Neural progenitor cell (in vitro differentiated cells): ENCODE data around the gene OTULIN. TPM values are rescaled to one million over a fixed set of nuclear protein-coding genes. Genes with fewer than 3 reads are reported as not detected.

Experiments
- DNase-seq: peaks from one replicate; pipeline ENCODE4 v3.0.0-alpha.2; 2016; ENCODE audit warnings: low spot score
- H2AFZ ChIP-seq: fragments of 200-600 bp; sonication (generic); replicated peaks from 2 replicates; pipeline ENCODE4 v1.6.1; 2016; ENCODE audit warnings: antibody characterized with exemption
- H3F3A ChIP-seq: fragments of 200-600 bp; sonication (generic); 2 replicates; pipeline ENCODE4 v1.6.1; 2016; ENCODE audit warnings: antibody characterized with exemption, low read depth
- H3K27ac ChIP-seq: fragments of 200-600 bp; sonication (generic); 2 replicates; pipeline ENCODE4 v1.5.1; 2016; ENCODE audit warnings: mild to moderate bottlenecking
- H3K27me3 ChIP-seq: fragments of 200-600 bp; sonication (generic); 2 replicates; pipeline ENCODE4 v1.6.1; 2016; ENCODE audit warnings: mild to moderate bottlenecking, moderate library complexity
- H3K36me3 ChIP-seq: fragments of 200-600 bp; sonication (generic); 2 replicates; pipeline ENCODE4 v1.5.1; 2016
- H3K4me1 ChIP-seq: fragments of 200-600 bp; sonication (generic); 2 replicates; pipeline ENCODE4 v1.6.1; 2016; ENCODE audit warnings: mixed run types
- H3K4me2 ChIP-seq: fragments of 200-600 bp; sonication (generic); 2 replicates; pipeline ENCODE4 v1.6.1; 2016
- H3K4me3 ChIP-seq: fragments of 200-600 bp; sonication (generic); 2 replicates; pipeline ENCODE4 v1.5.1; 2016
- H3K79me2 ChIP-seq: fragments of 200-600 bp; sonication (generic); 2 replicates; pipeline ENCODE4 v1.6.1; 2016; ENCODE audit warnings: low read depth
- H3K9ac ChIP-seq: fragments of 200-600 bp; sonication (generic); 2 replicates; pipeline ENCODE4 v1.6.1; 2016
- H3K9me3 ChIP-seq: fragments of 200-600 bp; sonication (generic); 2 replicates; pipeline ENCODE4 v1.5.1; 2016; ENCODE audit warnings: low read depth
- H4K20me1 ChIP-seq: fragments of 200-600 bp; sonication (generic); 2 replicates; pipeline ENCODE4 v1.6.1; 2016; ENCODE audit warnings: low read depth
- H3K27ac Mint-ChIP-seq: 3 replicates; pipeline ENCODE4 v1.8.0; 2021; ENCODE audit warnings: mixed read lengths
- H3K27me3 Mint-ChIP-seq: 2 replicates; pipeline ENCODE4 v1.8.0; 2022; ENCODE audit warnings: low read depth, mild to moderate bottlenecking, inconsistent platforms, moderate library complexity, mixed read lengths; ENCODE audit not compliant: insufficient read depth
- H3K36me3 Mint-ChIP-seq: 3 replicates; pipeline ENCODE4 v1.8.0; 2021; ENCODE audit warnings: mixed read lengths
- H3K4me1 Mint-ChIP-seq: 3 replicates; pipeline ENCODE4 v1.8.0; 2021; ENCODE audit warnings: mixed read lengths
- H3K4me3 Mint-ChIP-seq: 3 replicates; pipeline ENCODE4 v1.8.0; 2021; ENCODE audit warnings: mild to moderate bottlenecking, moderate library complexity, mixed read lengths
- H3K9me3 Mint-ChIP-seq: 3 replicates; pipeline ENCODE4 v1.8.0; 2020; ENCODE audit warnings: mixed read lengths
- CTCF ChIP-seq: fragments of 200-600 bp; sonication (generic); IDR thresholded peaks from 2 replicates; pipeline ENCODE4 v1.5.1; 2017; ENCODE audit warnings: antibody characterized with exemption, mild to moderate bottlenecking
- EZH2 ChIP-seq: fragments of 200-600 bp; sonication (generic); IDR thresholded peaks from 2 replicates; pipeline ENCODE4 v1.6.1; 2017; ENCODE audit warnings: antibody characterized with exemption, mild to moderate bottlenecking, moderate library complexity
- EZH2phosphoT487 ChIP-seq: fragments of 200-600 bp; sonication (generic); IDR thresholded peaks from 2 replicates; pipeline ENCODE4 v1.6.1; 2017; ENCODE audit warnings: antibody characterized with exemption
- total RNA-seq: library from RNA; depleted of rRNA; stranded (reverse); fragments of >200 nt; gene quantifications from 2 replicates; pipeline ENCODE4 v1.2.3, GENCODE V29; 2015; ENCODE audit warnings: low replicate concordance

OTULIN gene
- total RNA-seq, 1 donor from 2014 or later, result 23.1 TPM

GRCh38 chr5:14659821-14660607, 4.5 kb upstream of the OTULIN start:
- Histone ChIP-seq H3F3A (peaks cover 8% of the 10 kb centered on the region), H2AFZ (no peak overlapping the region), H3K4me3 (no peak overlapping the region), H4K20me1 (no peaks in the 10 kb centered on the region), H3K36me3 (no peaks in the 10 kb centered on the region), H3K27me3 (peaks cover 7% of the 10 kb centered on the region), H3K4me1 (peaks cover 5% of the 10 kb centered on the region), H3K79me2 (peaks cover 10% of the 10 kb centered on the region), H3K4me2 (no peak overlapping the region), H3K27ac (no peak overlapping the region), H3K9ac (no peak overlapping the region), H3K9me3 (no peaks in the 10 kb centered on the region)
- Mint-ChIP-seq H3K9me3 (no peaks in the 10 kb centered on the region), H3K36me3 (peaks cover 10% of the 10 kb centered on the region), H3K27me3 (peaks cover 6% of the 10 kb centered on the region), H3K4me3 (no peak overlapping the region), H3K27ac (no peak overlapping the region), H3K4me1 (peaks cover 9% of the 10 kb centered on the region)
- no peak for TF ChIP-seq EZH2
- TF ChIP-seq EZH2phosphoT487, result no peak
- no peak for TF ChIP-seq CTCF
- no peak for DNase-seq

DNA sequence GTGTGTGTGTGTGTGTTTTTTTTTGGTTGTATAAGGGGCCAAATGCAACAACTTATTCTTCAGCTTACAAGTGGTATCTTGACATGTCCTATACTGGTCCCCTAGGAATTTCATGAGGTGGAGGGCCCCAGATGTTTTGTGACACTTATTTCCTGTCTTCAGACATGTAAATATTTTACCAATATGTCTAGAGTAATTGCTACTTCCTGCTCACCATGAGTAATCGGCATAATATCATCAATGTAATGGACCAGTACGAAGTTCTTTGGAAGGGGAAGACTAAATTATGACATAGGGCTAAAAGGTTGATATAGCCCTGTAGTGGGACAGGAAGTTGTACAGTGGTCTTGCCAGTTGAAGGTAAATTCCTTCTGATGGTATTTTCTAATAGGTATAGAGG, 3.7 kb upstream of the OTULIN start:
- Histone ChIP-seq H2AFZ (no peak overlapping the region), H3K79me2 (peaks cover 19% of the 10 kb centered on the region), H3K36me3 (no peaks in the 10 kb centered on the region), H3F3A (peaks cover 8% of the 10 kb centered on the region), H3K4me1 (peaks cover 10% of the 10 kb centered on the region), H3K9ac (no peak overlapping the region), H3K9me3 (no peaks in the 10 kb centered on the region), H3K27ac (no peak overlapping the region), H4K20me1 (peaks cover 7% of the 10 kb centered on the region), H3K27me3 (peaks cover 13% of the 10 kb centered on the region), H3K4me3 (no peak overlapping the region), H3K4me2 (no peak overlapping the region)
- DNase-seq, result no peak
- Mint-ChIP-seq H3K9me3 (no peaks in the 10 kb centered on the region), H3K27ac (no peak overlapping the region), H3K27me3 (peaks cover 6% of the 10 kb centered on the region), H3K4me1 (peaks cover 16% of the 10 kb centered on the region), H3K36me3 (peaks cover 10% of the 10 kb centered on the region), H3K4me3 (no peak overlapping the region)
- TF ChIP-seq EZH2, result no peak
- TF ChIP-seq EZH2phosphoT487, result no peak
- no peak for TF ChIP-seq CTCF

DNA sequence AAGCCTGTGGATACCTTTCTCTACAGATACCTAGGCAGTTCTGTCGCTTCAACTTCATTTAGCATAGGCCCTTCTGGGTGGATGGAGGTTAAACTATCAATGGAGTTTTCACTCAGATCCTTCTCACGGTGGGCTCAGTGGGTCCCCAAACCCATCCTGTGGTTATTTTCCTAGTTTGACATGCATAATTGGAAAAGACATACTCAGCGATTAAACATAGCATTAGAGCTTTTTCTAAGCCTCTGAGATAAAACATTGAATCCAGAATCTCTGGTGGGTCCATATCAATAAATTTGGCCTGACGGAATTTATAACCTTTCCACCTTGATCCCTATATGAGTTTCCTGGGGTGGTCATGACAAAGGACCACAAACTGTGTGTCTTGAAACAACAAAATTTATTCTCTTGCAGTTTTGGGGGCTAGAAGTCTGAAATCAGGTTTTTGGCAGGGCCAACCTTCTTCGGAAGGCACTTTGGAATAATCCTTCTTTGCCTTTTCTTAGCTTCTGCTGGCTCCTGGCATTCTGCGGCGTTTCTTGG, 1.7 kb upstream of the OTULIN start:
- H3K36me3 ChIP-seq, result no peaks in the 10 kb centered on the region
- H3K4me1 ChIP-seq, result peaks cover 14% of the 10 kb centered on the region
- Mint-ChIP-seq H3K36me3 (peaks cover 10% of the 10 kb centered on the region), H3K27ac (no peak overlapping the region), H3K4me3 (peak overlapping the region; percentile 90), H3K9me3 (no peaks in the 10 kb centered on the region), H3K4me1 (peaks cover 31% of the 10 kb centered on the region), H3K27me3 (peaks cover 4% of the 10 kb centered on the region)
- H3K4me2 ChIP-seq, result peak overlapping the region; percentile 89
- H3K27me3 ChIP-seq, result peaks cover 16% of the 10 kb centered on the region
- peaks cover 38% of the 10 kb centered on the region for H3K79me2 ChIP-seq
- DNase-seq, result no peak
- H3K9ac ChIP-seq, result no peak overlapping the region
- H3K4me3 ChIP-seq, result no peak overlapping the region
- H2AFZ ChIP-seq, result no peak overlapping the region
- peaks cover 8% of the 10 kb centered on the region for H3F3A ChIP-seq
- no peak for TF ChIP-seq CTCF
- no peak for TF ChIP-seq EZH2phosphoT487
- TF ChIP-seq EZH2, result no peak
- H3K27ac ChIP-seq, result no peak overlapping the region
- peaks cover 24% of the 10 kb centered on the region for H4K20me1 ChIP-seq
- no peaks in the 10 kb centered on the region for H3K9me3 ChIP-seq
